ENCODE measurements around the gene PPP4C.

PPP4C gene

GRCh38 chr16:30060346-30060745 is 15.4 kb upstream of the PPP4C start:
- DNase-seq: peak; percentile 71

GRCh38 chr16:30060836-30061554 is 14.8 kb upstream of the PPP4C start:
- peak; percentile 52 for DNase-seq

- DNase-seq: no peak
Measured at GRCh38 chr16:30063278-30063892, 12.4 kb upstream of the PPP4C start.

- DNase-seq: peak; percentile 85
Measured at GRCh38 chr16:30063893-30064728, 11.7 kb upstream of the PPP4C start.

- no peak for DNase-seq
Measured at GRCh38 chr16:30064729-30065101, 11.1 kb upstream of the PPP4C start.

- DNase-seq: peak; percentile 98
Measured at GRCh38 chr16:30065102-30065942, 10.5 kb upstream of the PPP4C start, which contains the start of gene ALDOA. TSS of gene ALDOA (plus strand) at chr16:30065760. CDS start at chr16:30066898, 1,138 bp downstream.

- peak; percentile 20 for DNase-seq
Measured at GRCh38 chr16:30065943-30066760, 9.6 kb upstream of the PPP4C start.

GRCh38 chr16:30066761-30067583 is 8.8 kb upstream of the PPP4C start:
- no peak for DNase-seq

GRCh38 chr16:30067584-30067916 is 8.2 kb upstream of the PPP4C start:
- DNase-seq: no peak

GRCh38 chr16:30068333-30068732 is 7.5 kb upstream of the PPP4C start:
- DNase-seq: no peak

GRCh38 chr16:30068750-30069610 is 6.8 kb upstream of the PPP4C start:
- peak; percentile 25 for DNase-seq

GRCh38 chr16:30069611-30070462 is 6.0 kb upstream of the PPP4C start:
- DNase-seq: no peak

GRCh38 chr16:30070490-30070889 is 5.3 kb upstream of the PPP4C start:
- no peak for DNase-seq

GRCh38 chr16:30076276-30076791 is 540 bp downstream of the PPP4C start:
- DNase-seq: no peak

- no peak for DNase-seq
Measured at GRCh38 chr16:30077656-30078055, 1.9 kb downstream of the PPP4C start.

- no peak for DNase-seq
Measured at GRCh38 chr16:30078744-30079143, 3.0 kb downstream of the PPP4C start.

- no peak for DNase-seq
Measured at GRCh38 chr16:30079480-30079879, 3.7 kb downstream of the PPP4C start.

GRCh38 chr16:30082545-30083090 is 6.8 kb downstream of the PPP4C start:
- DNase-seq: no peak

Data from NCI-H82 (cell line).